NCI-H774 (cell line): ENCODE measurements around the gene RAET1G.
A peak's percentile ranks its signal among the peaks of the same experiment; 100 is the strongest.
"Not testable (repeated sequence)": the region's sequence is repeated elsewhere in the genome, so short reads cannot be mapped to it uniquely, and the experiment has no call there.

Experiments
- DNase-seq: peaks from one replicate; lab custom pipeline; 2025; lab: John Stamatoyannopoulos, UW

RAET1G gene

GRCh38 chr6:149922642-149923326, at the start of gene RAET1G:
Gene RAET1G, minus strand, starts transcription at chr6:149923121. Its CDS starts 111 bp downstream, at chr6:149923010.
- DNase-seq: peak; percentile 53

- no peak for DNase-seq
Observed at GRCh38 chr6:149969635-149970034, 46.7 kb upstream of the RAET1G start.

- not testable (repeated sequence) for DNase-seq
Observed at GRCh38 chr6:149968909-149969308, 46.0 kb upstream of the RAET1G start.

GRCh38 chr6:149967999-149968398, 45.1 kb upstream of the RAET1G start:
- DNase-seq: not testable (repeated sequence)

- no peak for DNase-seq
Observed at GRCh38 chr6:149967591-149967990, 44.7 kb upstream of the RAET1G start.

GRCh38 chr6:149966319-149966718, 43.4 kb upstream of the RAET1G start:
- DNase-seq: not testable (repeated sequence)

- no peak for DNase-seq
Observed at GRCh38 chr6:149965194-149966020, 42.5 kb upstream of the RAET1G start.

GRCh38 chr6:149964308-149965193, 41.6 kb upstream of the RAET1G start:
- no peak for DNase-seq

GRCh38 chr6:149963462-149964307, 40.8 kb upstream of the RAET1G start, which contains the start of gene ULBP1:
Gene ULBP1, plus strand, starts transcription at chr6:149963943. Its CDS starts 107 bp downstream, at chr6:149964050.
- peak; percentile 74 for DNase-seq

GRCh38 chr6:149963212-149963461, 40.2 kb upstream of the RAET1G start:
- peak; percentile 64 for DNase-seq

GRCh38 chr6:149962461-149963211, 39.7 kb upstream of the RAET1G start:
- no peak for DNase-seq

- no peak for DNase-seq
Observed at GRCh38 chr6:149961728-149962425, 39.0 kb upstream of the RAET1G start.

- DNase-seq: no peak
Observed at GRCh38 chr6:149960488-149960887, 37.6 kb upstream of the RAET1G start.

GRCh38 chr6:149959806-149960205, 36.9 kb upstream of the RAET1G start:
- DNase-seq: not testable (repeated sequence)

GRCh38 chr6:149958124-149958523, 35.2 kb upstream of the RAET1G start:
- not testable (repeated sequence) for DNase-seq

- DNase-seq: not testable (repeated sequence)
Observed at GRCh38 chr6:149955654-149956317, 32.9 kb upstream of the RAET1G start.

GRCh38 chr6:149954984-149955653, 32.2 kb upstream of the RAET1G start:
- not testable (repeated sequence) for DNase-seq

GRCh38 chr6:149954328-149954983, 31.5 kb upstream of the RAET1G start:
- not testable (repeated sequence) for DNase-seq
